Tibial nerve (tissue), 4 donors: ENCODE measurements around the gene ARPP21.

ENCODE experiments used
- CTCF ChIP-seq, 5 experiments: fragments of 200-600 bp in 3 of 5; fragments of 450-650 bp in 2 of 5; sonication (generic) in 3 of 5; IDR thresholded peaks; one replicate each; pipeline ENCODE4 v1.5.1; 2016 to 2019; ENCODE audit warnings: antibody characterized with exemption in 5 of 5, mild to moderate bottlenecking in 3 of 5, moderate library complexity in 2 of 5
- EP300 ChIP-seq, 2 donors: sonication (generic); formaldehyde crosslinking; IDR thresholded peaks; one replicate each; pipeline ENCODE4 v1.6.1; 2017; ENCODE audit warnings: antibody characterized with exemption in 2 of 2, mild to moderate bottlenecking in 1 of 2
- POLR2A ChIP-seq, 2 donors: fragments of 450-650 bp; IDR thresholded peaks; one replicate each; pipeline ENCODE4 v1.6.1; 2017; ENCODE audit warnings: antibody characterized with exemption in 2 of 2, mild to moderate bottlenecking in 2 of 2, moderate library complexity in 2 of 2

GRCh38 chr3:35737080-35737479 lies 97.8 kb downstream of the ARPP21 start:
- TF ChIP-seq CTCF (IDR thresholded peaks at IDR 0.05): no peak
- no peak for TF ChIP-seq EP300 (IDR thresholded peaks at IDR 0.05)
- no peak for TF ChIP-seq POLR2A (IDR thresholded peaks at IDR 0.05)
